Activated naive CD8-positive, alpha-beta T cell treated with anti-CD3 and anti-CD28 coated beads for 36 hours (primary cell): Measurements from ENCODE around the gene LHB. TPM values are rescaled to one million over a fixed set of nuclear protein-coding genes. Genes with fewer than 3 reads are reported as not detected.
"Not testable (repeated sequence)": the region's sequence is repeated elsewhere in the genome, so short reads cannot be mapped to it uniquely, and the experiment has no call there.

Source experiments
- DNase-seq: peaks from one replicate; pipeline ENCODE4 v3.0.0; 2021
- H3K27ac Mint-ChIP-seq: one replicate; pipeline ENCODE4 v1.8.0; 2022; ENCODE audit warnings: mild to moderate bottlenecking, moderate library complexity, mixed read lengths
- H3K27me3 Mint-ChIP-seq: one replicate; pipeline ENCODE4 v1.8.0; 2022; ENCODE audit warnings: mild to moderate bottlenecking, mixed read lengths
- H3K36me3 Mint-ChIP-seq: one replicate; pipeline ENCODE4 v1.8.0; 2021; ENCODE audit warnings: mild to moderate bottlenecking, mixed read lengths
- H3K4me1 Mint-ChIP-seq: one replicate; pipeline ENCODE4 v1.8.0; 2021; ENCODE audit warnings: mixed read lengths
- H3K4me3 Mint-ChIP-seq: one replicate; pipeline ENCODE4 v1.8.0; 2022; ENCODE audit warnings: mild to moderate bottlenecking, moderate library complexity, mixed read lengths
- H3K9me3 Mint-ChIP-seq: one replicate; pipeline ENCODE4 v1.8.0; 2022; ENCODE audit warnings: mixed read lengths
- total RNA-seq, 2 experiments: library from RNA; stranded (reverse); gene quantifications; one replicate each; pipeline ENCODE4 v1.2.3, GENCODE V29; 2021

Gene LHB
- total RNA-seq, 2 experiments from 2014 or later, result not detected

GRCh38 chr19:49020931-49021895 lies 4.3 kb upstream of the LHB start:
- Mint-ChIP-seq H3K27ac (peak overlapping the region; percentile 12), H3K27me3 (peaks cover 19% of the 10 kb centered on the region), H3K36me3 (no peaks in the 10 kb centered on the region), H3K4me1 (peaks cover 19% of the 10 kb centered on the region), H3K4me3 (no peak overlapping the region), H3K9me3 (no peaks in the 10 kb centered on the region)
- DNase-seq, result peak; percentile 17

- Mint-ChIP-seq H3K36me3 (no peaks in the 10 kb centered on the region), H3K27ac (no peak overlapping the region), H3K4me1 (peaks cover 19% of the 10 kb centered on the region), H3K27me3 (peaks cover 19% of the 10 kb centered on the region), H3K4me3 (no peak overlapping the region), H3K9me3 (no peaks in the 10 kb centered on the region)
- no peak for DNase-seq
Measured at GRCh38 chr19:49020342-49020741, 3.5 kb upstream of the LHB start.

- Mint-ChIP-seq H3K36me3 (no peaks in the 10 kb centered on the region), H3K4me1 (peaks cover 19% of the 10 kb centered on the region), H3K4me3 (peak overlapping the region; percentile 74), H3K27me3 (peaks cover 19% of the 10 kb centered on the region), H3K27ac (no peak overlapping the region), H3K9me3 (no peaks in the 10 kb centered on the region)
- DNase-seq, result peak; percentile 58
Measured at GRCh38 chr19:49019242-49019932, 2.5 kb upstream of the LHB start.

- H3K27ac Mint-ChIP-seq, H3K9me3 Mint-ChIP-seq: not testable (repeated sequence)
- H3K4me3 Mint-ChIP-seq, result peak overlapping the region; percentile 74
Measured at GRCh38 chr19:49018388-49019241, 1.7 kb upstream of the LHB start.

GRCh38 chr19:49017666-49018351 lies 918 bp upstream of the LHB start:
- Mint-ChIP-seq H3K9me3 (no peaks in the 10 kb centered on the region), H3K4me3 (peak overlapping the region; percentile 13), H3K4me1 (peaks cover 19% of the 10 kb centered on the region), H3K27me3 (peaks cover 19% of the 10 kb centered on the region), H3K27ac (no peak overlapping the region), H3K36me3 (peaks cover 3% of the 10 kb centered on the region)
- peak; percentile 76 for DNase-seq

More at GRCh38 chr19:49018388-49019241, 1.7 kb upstream of the LHB start:
- not testable (repeated sequence) for H3K36me3 Mint-ChIP-seq
- DNase-seq, result peak; percentile 23
- Mint-ChIP-seq H3K4me1 (peaks cover 19% of the 10 kb centered on the region), H3K27me3 (peaks cover 19% of the 10 kb centered on the region)

- Mint-ChIP-seq H3K9me3 (no peaks in the 10 kb centered on the region), H3K27me3 (peaks cover 19% of the 10 kb centered on the region), H3K4me3 (no peak overlapping the region), H3K36me3 (peaks cover 5% of the 10 kb centered on the region), H3K4me1 (peaks cover 13% of the 10 kb centered on the region), H3K27ac (no peak overlapping the region)
- no peak for DNase-seq
Measured at GRCh38 chr19:49016067-49016839, 638 bp downstream of the LHB start.

GRCh38 chr19:49014870-49015255 lies 2.0 kb downstream of the LHB start:
- Mint-ChIP-seq H3K9me3 (no peaks in the 10 kb centered on the region), H3K27ac (no peak overlapping the region), H3K27me3 (peaks cover 15% of the 10 kb centered on the region), H3K4me1 (peaks cover 11% of the 10 kb centered on the region), H3K36me3 (peaks cover 7% of the 10 kb centered on the region), H3K4me3 (no peak overlapping the region)
- DNase-seq, result no peak

GRCh38 chr19:49014123-49014869 lies 2.6 kb downstream of the LHB start:
- Mint-ChIP-seq H3K27me3 (peaks cover 9% of the 10 kb centered on the region), H3K4me3 (no peak overlapping the region), H3K36me3 (peaks cover 7% of the 10 kb centered on the region), H3K9me3 (no peaks in the 10 kb centered on the region), H3K4me1 (peaks cover 10% of the 10 kb centered on the region), H3K27ac (peak overlapping the region; percentile 21)
- no peak for DNase-seq

GRCh38 chr19:49011194-49011593 lies 5.7 kb downstream of the LHB start:
- DNase-seq, result no peak
- Mint-ChIP-seq H3K36me3 (peaks cover 12% of the 10 kb centered on the region), H3K9me3 (no peaks in the 10 kb centered on the region), H3K27ac (no peak overlapping the region), H3K27me3 (no peaks in the 10 kb centered on the region), H3K4me1 (no peaks in the 10 kb centered on the region), H3K4me3 (no peak overlapping the region)

GRCh38 chr19:49010453-49010852 lies 6.4 kb downstream of the LHB start:
- no peak overlapping the region for H3K27ac Mint-ChIP-seq
- H3K4me3 Mint-ChIP-seq, result no peak overlapping the region
- no peaks in the 10 kb centered on the region for H3K4me1 Mint-ChIP-seq
- no peaks in the 10 kb centered on the region for H3K9me3 Mint-ChIP-seq
- no peak for DNase-seq
- H3K27me3 Mint-ChIP-seq, result no peaks in the 10 kb centered on the region
- H3K36me3 Mint-ChIP-seq, result peaks cover 13% of the 10 kb centered on the region

GRCh38 chr19:49009828-49010227 lies 7.1 kb downstream of the LHB start:
- no peak for DNase-seq
- no peaks in the 10 kb centered on the region for H3K4me1 Mint-ChIP-seq
- peaks cover 13% of the 10 kb centered on the region for H3K36me3 Mint-ChIP-seq
- no peaks in the 10 kb centered on the region for H3K27me3 Mint-ChIP-seq
- no peaks in the 10 kb centered on the region for H3K9me3 Mint-ChIP-seq
- no peak overlapping the region for H3K4me3 Mint-ChIP-seq
- no peak overlapping the region for H3K27ac Mint-ChIP-seq

GRCh38 chr19:49006905-49007304 lies 10.0 kb downstream of the LHB start:
- H3K36me3 Mint-ChIP-seq, result peaks cover 20% of the 10 kb centered on the region
- no peaks in the 10 kb centered on the region for H3K4me1 Mint-ChIP-seq
- H3K27me3 Mint-ChIP-seq, result no peaks in the 10 kb centered on the region
- no peak overlapping the region for H3K4me3 Mint-ChIP-seq
- no peak overlapping the region for H3K27ac Mint-ChIP-seq
- H3K9me3 Mint-ChIP-seq, result no peaks in the 10 kb centered on the region
- DNase-seq, result no peak

- no peak for DNase-seq
- no peak overlapping the region for H3K4me3 Mint-ChIP-seq
- no peaks in the 10 kb centered on the region for H3K9me3 Mint-ChIP-seq
- no peaks in the 10 kb centered on the region for H3K27me3 Mint-ChIP-seq
- peaks cover 22% of the 10 kb centered on the region for H3K36me3 Mint-ChIP-seq
- no peak overlapping the region for H3K27ac Mint-ChIP-seq
- H3K4me1 Mint-ChIP-seq, result no peaks in the 10 kb centered on the region
Measured at GRCh38 chr19:49004964-49005614, 11.8 kb downstream of the LHB start.
